ENCODE measurements around the gene C1orf74.

The C1orf74 gene

DNA sequence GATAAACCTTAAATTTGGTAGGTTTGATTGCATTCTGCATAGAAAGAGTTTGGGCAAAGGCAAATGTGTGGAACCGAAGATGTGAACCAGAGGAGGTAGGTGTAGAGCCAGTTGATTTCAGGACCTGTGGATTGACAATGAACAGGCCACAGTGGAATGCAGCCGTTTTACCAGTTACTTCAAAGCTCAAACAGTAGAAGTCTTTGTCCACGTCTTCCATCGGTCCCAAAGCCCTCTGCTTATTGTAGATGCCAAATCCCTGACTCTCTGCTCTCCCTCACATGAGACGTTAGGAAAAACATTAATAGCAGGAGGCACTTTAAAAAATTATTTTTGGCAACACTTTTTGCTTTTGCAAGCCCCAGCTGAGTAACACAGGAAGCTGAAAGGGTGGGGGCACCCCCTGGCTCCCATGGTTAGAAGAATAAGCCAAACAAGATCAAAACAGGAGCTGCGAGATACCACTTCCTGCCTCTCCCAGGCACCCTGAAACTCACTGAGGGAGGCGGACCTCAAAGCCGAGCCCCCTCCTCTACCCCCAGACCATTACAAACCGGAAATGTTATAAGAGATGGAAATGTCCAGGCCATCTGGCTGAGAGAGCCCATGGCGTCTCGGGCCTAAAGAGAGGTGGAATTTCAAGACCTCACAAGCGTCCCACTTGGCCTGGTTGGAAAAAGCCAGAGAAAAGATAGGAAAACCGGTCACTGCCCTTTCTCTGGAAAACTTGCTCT, 15.0 kb downstream of the C1orf74 start:
- DNase-seq: peak; percentile 93

DNA sequence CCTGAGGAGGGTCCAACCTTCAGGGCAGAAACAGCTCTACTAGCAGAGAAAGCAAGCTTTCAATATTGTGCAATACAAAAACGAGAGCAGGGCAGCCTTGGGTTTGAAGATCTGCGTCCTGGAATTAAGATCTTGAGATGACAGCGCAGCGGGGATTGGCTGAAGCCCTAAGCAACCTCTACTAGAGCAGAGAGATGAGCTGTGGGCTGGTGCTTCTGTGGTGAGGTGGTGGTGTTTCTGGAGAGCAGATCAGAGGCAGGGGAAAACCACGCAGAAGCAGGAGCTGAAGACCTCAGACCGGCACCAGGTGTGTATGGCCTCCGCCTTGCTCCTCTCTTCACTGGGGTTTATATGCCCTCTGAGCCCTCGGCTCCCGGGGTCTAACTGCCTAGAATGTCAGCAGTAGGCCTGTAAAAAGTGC, 16.0 kb downstream of the C1orf74 start:
- DNase-seq: no peak

DNA sequence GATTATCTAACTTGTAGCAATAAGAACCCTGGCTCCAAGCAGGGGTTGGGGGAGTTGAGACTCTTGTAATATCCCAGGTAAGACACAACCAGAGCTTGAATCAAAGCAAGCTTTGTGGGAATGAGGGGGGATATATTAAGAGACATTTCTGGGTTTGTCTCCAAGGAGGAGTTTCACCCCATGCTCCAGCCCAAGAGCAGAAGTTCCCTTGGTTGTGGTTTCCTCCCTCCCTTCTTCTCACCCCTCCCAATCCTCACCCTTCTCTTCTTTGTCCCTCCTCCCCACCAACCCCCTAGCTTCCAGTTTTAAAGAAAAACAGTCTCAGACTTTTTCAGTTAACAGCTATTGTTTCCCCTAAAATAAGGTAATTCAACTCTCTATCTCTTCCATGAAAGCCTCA, 16.7 kb downstream of the C1orf74 start:
- peak; percentile 9 for DNase-seq

DNA sequence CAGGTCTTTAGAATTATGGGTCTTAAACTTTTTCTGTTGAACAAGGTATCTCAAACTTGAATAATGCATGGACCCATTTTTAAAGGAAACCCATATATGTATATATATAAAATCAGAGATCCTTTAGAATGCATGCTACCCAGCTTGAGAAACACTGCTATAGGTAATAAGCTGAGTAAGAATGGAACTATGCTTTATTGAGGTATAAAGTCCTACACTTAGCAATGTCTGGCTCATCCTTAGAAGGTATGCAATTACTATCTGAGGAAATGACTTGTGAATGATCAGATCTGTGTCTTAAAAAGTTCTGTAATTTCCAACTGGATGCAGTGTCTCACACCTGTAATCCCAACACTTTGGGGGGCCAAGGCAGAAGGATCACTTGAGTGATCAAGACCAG, 17.3 kb downstream of the C1orf74 start:
- DNase-seq: no peak

DNA sequence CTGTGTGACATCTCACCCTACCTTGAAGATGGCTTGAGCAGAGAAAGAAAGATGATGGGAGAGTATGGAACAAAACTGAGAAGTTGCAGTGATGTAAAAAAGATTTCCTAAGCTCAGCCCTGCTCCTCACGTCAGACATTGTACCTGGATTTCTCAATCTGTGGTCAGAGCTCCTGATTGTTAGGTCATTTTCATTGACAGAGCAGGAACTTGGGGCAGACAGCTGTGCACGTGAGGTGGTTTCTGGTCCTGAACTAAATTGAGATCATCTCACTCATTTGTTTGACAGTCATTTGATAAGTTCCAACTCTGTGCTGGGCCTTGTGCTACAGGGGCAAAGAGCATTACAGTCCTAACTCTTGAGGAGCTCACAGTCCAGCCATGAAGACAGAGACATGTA, 18.3 kb downstream of the C1orf74 start:
- no peak for DNase-seq

DNA sequence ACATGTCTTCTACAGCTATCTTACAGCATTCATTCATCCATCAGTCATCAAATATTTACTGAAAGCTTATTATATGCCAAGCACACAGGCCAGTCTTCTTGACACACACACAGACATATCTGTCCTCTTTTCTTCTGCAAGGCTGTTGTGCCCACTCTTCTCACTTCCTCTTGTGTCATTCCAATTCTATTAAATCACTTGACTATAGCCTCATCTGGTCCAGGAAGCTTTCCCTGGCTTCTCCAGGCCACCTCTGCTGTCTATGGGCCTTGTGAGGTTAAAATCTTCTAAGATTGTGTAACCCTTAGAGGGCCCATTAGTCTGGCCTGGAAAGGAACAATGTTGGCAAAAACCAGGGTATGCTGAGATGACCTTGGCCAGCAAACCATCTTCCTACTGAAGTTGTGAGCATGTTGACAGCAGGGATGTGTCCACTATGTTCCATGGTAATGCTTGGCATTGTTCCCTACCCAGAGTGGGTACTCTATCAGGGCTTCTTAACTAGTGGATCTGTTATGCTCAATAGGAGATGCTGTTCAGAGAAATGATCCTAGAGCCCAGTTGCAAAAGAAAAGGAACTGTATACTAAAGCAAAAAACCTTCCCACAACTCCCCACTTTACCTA, 23.2 kb downstream of the C1orf74 start:
- no peak for DNase-seq

DNA sequence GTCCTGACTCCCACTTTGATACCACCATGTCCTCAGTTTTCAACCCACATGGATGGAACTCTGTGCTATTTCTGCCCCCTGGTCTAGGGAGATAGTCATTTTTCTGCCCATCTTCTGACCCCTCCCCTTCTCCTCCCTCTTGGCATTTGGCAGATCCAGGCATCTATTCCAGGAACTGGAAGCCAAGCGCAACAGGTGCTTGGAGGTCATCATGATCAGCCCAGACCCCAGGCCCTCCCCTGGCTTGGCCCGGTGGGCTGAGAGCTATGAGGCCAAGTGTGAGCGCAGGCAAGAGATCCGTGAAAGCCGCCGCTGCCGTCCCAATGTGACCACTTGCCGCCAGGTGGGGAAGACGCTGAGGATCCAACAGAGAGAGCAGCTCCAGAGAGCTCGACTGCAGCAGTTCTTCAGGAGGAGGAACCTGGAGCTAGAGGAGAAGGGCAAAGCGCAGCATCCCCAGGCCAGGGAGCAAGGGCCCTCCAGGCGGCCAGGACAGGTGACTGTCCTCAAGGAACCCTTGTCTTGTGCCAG, 24.5 kb downstream of the C1orf74 start:
- no peak for DNase-seq

DNA sequence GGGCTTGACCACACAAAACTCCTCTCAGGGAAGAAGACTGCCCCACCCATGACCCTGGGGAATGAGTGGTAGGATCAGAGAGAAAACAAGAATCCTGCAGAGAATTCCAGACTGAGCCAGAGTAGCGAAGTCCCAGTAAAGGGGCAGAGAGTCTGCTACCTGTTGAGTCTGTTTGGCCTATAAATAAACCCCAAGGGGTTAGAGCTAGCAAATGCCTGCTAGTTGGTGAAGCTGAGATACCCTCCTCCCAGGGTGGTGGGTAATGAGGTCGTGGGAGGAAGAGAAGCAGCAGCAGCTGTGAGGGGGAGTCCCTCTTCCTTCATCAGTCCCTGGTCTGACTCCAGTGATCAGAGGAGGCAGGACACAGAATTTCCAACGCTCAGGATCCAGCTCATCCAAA, 26.0 kb downstream of the C1orf74 start:
- no peak for DNase-seq

DNA sequence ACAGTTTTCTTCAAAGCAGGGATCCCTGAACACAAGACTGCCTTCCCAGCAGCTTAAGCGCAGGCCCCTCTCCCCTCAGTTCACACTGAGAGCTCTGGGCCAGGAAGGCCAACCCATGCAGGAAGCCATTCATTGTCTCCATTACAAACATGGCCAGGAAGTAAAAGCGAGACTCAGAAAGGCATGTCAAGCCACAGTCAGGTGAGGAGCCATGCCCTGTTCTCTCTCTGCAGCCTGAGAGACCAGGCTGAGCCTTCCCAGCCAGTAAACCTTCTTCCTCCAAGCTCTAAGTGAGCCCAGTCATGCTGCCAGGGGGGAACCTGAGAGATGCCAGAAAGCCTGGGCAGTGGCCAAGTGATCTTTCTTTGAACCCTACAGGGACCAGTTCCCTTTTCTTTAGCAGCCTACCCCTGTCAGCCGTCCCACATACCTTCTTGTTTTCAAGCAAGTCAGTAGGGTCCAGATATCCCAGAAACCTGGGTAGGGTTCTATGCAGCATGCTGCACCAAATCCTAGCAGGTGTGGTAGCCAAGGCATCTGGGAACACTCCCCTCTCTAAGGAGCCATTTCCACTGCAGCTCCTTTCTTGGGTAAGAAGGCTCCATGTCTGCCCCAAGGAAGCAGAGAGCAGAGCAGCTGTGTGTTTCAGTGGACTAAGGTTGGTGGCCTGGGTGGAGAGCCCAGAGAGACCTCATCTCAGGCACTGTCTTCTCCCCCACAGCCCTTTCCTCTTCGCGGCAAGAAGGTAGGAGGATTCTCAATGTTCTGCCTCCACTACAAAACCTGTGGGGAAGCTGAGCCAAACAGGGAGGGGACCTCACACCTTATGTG, 27.5 kb downstream of the C1orf74 start:
- no peak for DNase-seq

DNA sequence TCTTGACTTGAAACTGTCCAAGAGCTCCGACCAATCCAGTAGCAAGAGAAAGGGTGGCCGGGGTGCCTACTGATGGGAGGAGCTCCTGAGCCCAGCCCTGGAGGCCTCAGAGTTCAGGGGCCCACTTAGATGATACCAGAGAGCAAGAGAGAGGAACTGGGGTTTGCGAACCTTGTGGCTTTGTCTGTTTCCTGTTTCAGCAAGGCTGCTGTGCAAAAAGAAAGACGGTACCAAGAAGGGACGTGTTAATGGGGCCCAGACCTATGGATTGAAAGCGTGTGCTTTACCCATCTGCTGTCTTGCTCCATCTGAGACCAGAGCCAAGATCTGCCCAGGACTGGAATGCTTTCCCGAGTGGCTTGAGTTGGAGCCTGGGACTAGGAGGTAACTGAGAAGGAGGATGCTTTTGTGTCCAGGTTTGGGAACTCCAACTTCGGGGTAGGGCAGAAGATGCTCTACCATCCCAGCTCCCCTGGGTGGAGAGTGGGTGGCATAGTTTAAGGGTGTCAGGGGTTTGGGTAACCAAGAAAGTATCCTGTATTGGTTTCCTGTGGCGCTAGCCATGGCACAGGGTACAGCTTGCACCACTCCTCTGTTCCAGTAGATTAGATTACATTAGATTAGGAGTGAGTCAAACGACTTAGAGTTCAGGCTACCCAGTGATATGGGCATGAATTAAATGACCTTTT, 28.3 kb downstream of the C1orf74 start, which contains the start of gene TRAF3IP3:
Gene TRAF3IP3 (plus strand): TSS at position 128 of the 689 bp plus-strand sequence. CDS start 3,987 bp downstream, outside the sequence.
- no peak for DNase-seq

DNA sequence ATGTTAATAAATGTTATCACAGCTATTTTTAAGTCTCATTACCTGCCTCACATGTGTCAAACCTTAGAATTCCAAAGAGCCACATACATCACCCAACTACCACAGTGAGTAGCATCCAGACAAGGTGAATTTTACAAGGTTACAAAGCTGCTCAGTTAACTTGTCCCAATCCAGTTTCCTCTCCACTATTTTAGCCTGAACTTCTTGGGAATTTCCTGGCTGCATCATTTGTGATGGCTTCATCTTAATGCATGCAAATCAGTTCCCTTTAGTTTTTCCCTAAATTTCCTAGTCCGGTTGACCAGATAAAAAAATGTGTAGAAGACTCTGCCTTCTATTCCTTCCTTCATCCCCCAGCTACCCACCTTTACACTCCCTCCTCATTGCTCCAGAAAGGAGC, 29.1 kb downstream of the C1orf74 start:
- no peak for DNase-seq

DNA sequence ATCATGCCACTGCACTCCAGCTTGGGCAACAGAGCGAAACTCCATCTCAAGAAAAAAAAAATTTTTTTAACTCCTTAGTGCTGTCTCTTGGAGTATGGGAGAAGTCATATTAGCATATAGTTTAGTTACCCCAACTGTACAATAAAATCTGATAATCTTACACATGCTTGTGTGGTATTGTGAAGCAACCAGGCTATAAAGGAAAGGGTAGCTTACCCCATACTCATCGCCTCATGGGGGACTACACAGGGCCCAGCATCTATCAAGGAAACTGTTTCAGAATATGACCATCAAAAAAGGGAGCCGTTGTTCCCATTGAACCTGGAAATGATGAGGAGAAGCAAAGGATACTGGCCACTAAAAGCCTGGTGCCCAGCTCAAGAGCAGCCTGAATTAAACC, 31.5 kb downstream of the C1orf74 start:
- no peak for DNase-seq

DNA sequence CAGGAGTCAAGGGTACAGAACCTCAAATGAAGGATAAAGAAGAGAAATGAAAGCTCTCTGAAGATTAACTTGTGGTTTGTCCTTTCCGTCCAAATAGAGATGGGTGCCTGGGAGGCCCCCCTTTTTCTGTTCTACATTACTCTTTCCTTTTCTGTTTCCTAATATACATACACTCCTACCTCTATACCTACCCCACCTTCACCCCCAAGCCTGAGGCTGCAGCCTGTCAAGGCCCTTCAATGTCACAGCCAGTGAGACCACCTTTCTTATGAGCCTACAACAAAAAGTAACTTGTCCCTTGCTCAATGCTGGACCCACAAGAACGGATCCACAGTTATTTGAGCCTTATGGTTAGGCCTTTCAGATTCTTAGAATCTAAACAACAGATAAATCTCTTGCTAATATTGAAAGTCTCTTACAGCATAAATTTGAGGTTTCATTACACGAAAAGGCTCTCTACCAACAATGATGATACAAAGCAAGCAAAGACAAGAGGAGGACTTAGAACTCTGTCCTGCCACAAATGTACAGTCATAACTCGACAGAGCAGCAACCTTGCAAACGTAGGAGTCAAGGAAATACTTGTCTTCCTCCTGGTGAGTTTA, 32.6 kb downstream of the C1orf74 start:
- DNase-seq: no peak

DNA sequence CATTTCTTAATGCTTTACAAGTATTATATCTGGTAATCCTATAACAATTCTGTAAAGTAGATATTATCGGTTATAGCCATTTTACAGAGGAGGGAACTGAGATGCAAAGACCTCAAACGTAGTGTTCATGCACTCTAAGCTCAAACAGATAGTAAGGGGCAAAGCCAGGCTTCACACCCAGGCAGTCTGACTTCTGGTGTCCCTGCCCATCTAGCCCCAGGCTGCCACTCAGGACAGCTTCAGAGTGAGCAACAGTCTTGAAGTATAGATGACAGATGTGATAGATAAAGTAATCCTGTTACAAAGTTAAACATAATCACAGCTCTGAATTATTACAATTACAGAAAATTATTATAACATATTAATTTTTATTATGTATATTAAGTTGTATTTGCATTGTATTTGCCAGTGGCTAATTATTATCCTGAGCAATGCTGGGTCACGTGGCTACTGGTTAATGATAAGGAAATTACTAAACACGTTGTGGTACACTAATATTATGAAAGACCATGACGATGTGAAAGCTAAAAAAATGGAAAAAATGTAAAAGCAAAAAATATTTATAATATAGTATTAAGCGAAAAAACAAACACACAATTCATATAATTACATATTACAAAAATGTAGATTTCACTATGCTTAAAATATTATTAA, 34.6 kb downstream of the C1orf74 start:
- DNase-seq: no peak

DNA sequence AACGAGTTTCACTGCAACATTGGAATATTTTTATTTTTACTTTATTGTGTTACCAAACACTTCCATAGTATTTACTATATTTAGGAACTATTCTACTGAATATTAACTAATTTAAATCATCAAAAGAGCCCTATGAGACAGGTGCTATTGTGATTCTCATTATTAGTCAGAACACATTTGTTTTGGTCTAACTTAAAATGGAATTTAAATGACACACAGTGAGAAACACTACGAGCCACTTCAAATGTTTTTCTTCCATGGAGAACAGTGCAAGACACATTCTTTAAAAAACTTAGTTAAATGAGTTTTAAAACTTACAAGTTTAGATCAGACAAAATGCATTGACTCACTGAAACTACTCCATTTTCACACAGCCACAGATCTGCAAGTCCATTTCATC, 35.2 kb downstream of the C1orf74 start:
- DNase-seq: no peak

DNA sequence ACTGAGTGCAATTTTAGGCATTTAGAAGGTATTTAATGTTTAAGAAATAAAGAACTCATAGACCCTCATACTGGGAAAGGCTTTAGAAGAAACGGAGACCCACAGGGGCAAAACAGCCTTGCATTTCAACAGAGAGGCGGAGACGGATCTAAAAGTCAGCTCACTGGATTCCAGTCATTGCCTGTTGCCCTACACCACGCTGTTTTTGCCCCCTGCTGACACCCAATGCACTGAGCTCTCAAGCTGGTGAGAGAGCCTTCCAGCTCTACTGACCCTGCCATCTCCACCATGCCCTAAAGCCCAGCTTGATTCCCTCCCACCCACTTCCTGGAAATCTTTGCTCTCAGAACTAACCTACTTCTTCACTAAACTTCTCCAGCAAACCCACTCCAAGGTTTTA, 35.7 kb downstream of the C1orf74 start:
- DNase-seq: no peak

DNA sequence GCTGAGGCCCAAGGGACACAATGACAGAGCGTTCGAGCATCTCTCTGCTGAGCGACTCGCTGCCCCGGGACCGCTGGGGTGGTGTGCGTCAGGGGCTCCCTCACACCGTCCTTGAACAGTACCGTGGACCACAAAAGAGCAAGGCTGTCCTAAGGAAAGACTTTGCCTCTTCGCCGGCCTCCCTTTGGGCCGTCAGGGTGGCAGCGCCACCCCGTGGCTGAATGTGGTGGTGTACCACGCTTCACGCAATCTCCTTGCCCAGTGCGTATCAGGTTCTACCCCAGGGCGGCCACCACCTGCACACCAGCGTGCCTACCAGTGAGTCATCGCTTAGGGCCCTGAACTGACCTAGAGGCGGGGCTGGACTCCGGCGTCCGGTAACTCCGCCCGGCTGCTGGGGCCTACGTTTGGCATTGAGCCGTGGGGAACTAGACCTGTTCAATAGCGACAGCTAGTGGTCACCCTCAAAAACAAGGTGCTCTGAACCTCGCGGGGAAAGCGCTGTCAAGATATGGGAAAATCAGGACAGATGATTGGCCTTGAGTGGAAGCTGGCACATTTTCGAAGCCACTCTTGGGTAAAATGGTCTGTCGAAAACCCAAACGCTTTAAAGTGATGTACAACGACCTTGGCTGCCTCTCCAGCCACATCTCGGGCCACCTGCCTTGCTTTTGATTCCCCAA, 36.6 kb downstream of the C1orf74 start:
- peak; percentile 79 for DNase-seq

DNA sequence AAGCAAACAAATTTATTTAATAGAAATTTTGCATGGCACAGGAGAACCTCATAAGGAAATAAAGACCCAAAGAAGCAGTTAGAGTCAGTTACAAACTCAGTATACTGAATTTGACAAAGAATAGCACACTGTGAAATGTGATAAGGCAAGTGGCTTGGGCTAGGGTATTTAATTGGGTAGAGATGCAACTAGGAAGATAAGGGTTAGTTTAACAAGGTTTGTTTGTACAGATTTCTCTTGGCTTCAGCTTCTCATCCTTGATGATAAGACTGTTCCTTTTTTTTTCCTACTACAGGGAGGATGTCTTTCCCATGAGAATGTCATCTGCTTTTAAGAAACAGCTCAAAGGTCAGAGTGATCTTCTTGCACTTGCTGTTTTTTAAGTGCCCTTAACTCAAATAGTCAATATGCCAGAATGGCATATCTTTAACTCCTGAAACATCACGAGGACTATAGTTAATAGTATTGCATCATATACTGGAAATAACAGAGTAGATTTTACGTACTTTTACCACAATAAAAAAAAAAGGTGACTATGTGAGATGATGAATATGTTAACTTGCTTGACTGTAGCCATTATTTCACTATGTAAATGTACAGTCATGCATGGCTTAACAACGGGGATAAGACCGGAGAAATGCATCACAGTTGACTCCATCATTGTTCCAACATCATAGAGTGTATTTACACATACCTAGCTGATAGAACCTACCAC, 37.8 kb downstream of the C1orf74 start:
- DNase-seq: no peak

DNA sequence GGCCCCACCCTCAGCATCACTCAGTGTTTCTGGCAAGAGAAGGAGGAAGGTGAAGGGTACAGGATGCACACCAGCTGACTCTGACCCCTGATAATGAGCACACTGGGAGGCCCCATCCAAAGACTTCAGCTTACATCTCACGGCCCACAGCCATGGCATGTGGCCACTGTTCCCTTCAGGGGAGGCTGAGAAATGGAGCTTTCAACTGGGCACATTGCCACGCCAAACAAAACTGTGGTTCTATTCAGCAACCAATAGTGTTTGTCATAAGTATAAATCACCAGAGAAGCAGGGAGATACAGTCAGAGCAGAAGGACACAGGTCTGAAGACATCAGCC, 41.2 kb downstream of the C1orf74 start:
- DNase-seq: peak; percentile 82

DNA sequence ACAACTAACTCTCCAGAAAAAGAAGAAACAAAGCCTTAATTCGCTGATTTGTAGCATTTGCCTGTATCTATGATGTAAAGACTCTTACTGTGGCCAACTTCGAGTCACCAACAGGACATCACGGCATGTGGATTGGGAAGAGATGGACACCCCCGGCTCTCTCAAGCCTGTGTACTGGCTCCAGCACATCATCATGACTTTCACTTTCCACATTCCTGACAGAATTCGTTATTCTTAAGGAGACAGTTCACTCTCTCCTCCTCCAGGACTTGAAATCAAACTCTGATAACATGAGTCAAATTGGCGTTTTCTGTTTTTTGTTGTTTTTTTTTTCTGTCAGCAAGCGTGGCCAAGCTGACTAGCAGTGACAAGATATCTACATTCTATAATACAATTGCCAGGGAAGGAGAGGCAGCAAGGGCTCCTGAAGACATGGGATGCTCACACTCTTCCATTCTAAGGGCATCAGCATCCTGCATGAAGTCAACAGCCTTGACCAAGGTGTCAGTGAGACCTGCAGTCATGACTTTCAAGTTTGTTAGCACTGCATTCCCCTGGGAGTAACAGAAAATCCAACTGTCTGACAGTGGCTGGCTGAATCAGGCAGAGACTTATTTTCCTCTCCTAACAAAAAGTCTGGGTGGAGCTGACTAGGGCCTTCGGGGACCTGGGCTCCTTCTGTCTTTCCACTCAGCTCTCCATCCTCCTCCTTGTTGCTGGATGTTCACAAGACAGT, 41.8 kb downstream of the C1orf74 start:
- peak; percentile 54 for DNase-seq

Data from fibroblast of skin of scalp (primary cell).